Diencephalon (tissue), 1 donor: ENCODE results near the gene C4orf54. TPM values are rescaled to one million over a fixed set of nuclear protein-coding genes. Genes with fewer than 3 reads are reported as not detected.

Experiments
- total RNA-seq: library from RNA; depleted of rRNA; stranded (reverse); fragments of >200 nt; gene quantifications from one replicate; pipeline ENCODE4 v1.2.3, GENCODE V29; 2014

Gene C4orf54
- under 0.01 TPM for total RNA-seq

GRCh38 chr4:99657798-99658197 lies at the start of gene C4orf54:
Gene C4orf54, minus strand, starts transcription at chr4:99657828. Its CDS starts 3,180 bp downstream, at chr4:99654648.

Other genes with a start within 250 kb of the C4orf54 start
- gene ADH7, start 222.5 kb downstream of the C4orf54 start, total RNA-seq, result not detected
- gene C4orf17, start 146.8 kb downstream of the C4orf54 start, total RNA-seq, result not detected
- 5.8 TPM for gene TRMT10A, start 93.8 kb downstream of the C4orf54 start, total RNA-seq
- gene MTTP, start 83.0 kb downstream of the C4orf54 start, total RNA-seq, result 3.9 TPM
- 1.6 TPM for gene DAPP1, start 159.0 kb upstream of the C4orf54 start, total RNA-seq
- gene LAMTOR3, start 236.6 kb upstream of the C4orf54 start, total RNA-seq, result 72.2 TPM